Measurements from ENCODE around the gene NUMBL.

GRCh38 chr19:40640744-40641143 lies 49.7 kb downstream of the NUMBL start:
- TF ChIP-seq CTCF (IDR thresholded peaks at IDR 0.05 in 4 of 5, conservative IDR thresholded peaks at IDR 0.05 in 1 of 5): no peak
- TF ChIP-seq POLR2A (IDR thresholded peaks at IDR 0.05): no peak

Measured in gastrocnemius medialis (tissue), 4 donors.